ENCODE data around the gene NSD1. TPM values are rescaled to one million over a fixed set of nuclear protein-coding genes. Genes with fewer than 3 reads are reported as not detected.
A peak's percentile ranks its signal among the peaks of the same experiment; 100 is the strongest.

Gene NSD1
- total and polyA plus RNA-seq, 2 of the 4 experiments (the other 2 are of a cell fraction) = 7.7 to 31.0 TPM

DNA sequence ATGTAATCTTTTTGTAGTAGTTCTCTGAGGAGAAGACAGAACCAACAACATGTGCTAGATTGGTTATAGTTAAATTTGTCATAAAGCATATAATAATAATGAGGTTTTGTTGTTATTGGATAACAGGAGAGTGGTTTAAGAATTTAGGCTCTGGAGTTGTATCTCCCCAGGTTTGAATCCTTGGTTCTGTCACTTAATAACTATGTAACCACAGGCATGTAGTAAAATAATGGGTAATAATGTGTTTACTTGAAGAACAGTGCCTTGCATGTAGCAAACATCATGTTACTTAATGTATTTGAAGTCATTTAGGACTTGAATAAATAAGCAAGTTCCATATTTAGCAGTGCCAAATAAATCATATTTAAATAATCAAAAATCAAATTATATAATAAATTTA is 55.8 kb downstream of the NSD1 start:
- no peak overlapping the region for H3K4me2 ChIP-seq (ENCODE audit: low read depth, low read length)
- H4K5ac ChIP-seq (ENCODE audit: low read depth, low read length) = no peak overlapping the region
- peaks cover 9% of the 10 kb centered on the region for H3K36me3 ChIP-seq (ENCODE audit: control insufficient read depth, insufficient read depth, low read length)
- peaks cover 5% of the 10 kb centered on the region for H3K4me1 ChIP-seq (ENCODE audit: control insufficient read depth, insufficient read depth, low read length)
- intact Hi-C loops (cut with micrococcal nuclease) (loop anchor here (5.0 kb wide), 1 partner anchor 37 kb away; no protein-coding TSS in a partner anchor), dilution Hi-C loops (cut with HindIII; ENCODE audit: low sequenced_read_pairs, unreplicated experiment) (no loop called here), in situ Hi-C loops (cut with MboI; ENCODE audit: low sequenced_read_pairs) (no loop called here)
- no peak overlapping the region for H3K4me3 ChIP-seq (ENCODE audit: insufficient read depth, low read depth, low read length)
- H3K4ac ChIP-seq (ENCODE audit: low read depth, low read length) = no peak overlapping the region
- no peak overlapping the region for H2AK5ac ChIP-seq (ENCODE audit: low read depth, low read length)
- H3K56ac ChIP-seq (ENCODE audit: extremely low read depth, insufficient read depth, low read length) = no peak overlapping the region
- no peak overlapping the region for H2BK120ac ChIP-seq (ENCODE audit: low read depth, low read length)
- peaks cover 23 to 43% of the 10 kb centered on the region in 2 experiments for H3K79me1 ChIP-seq (ENCODE audit: low read depth in 1 of 2, low read length in 2 of 2)
- no peaks in the 10 kb centered on the region for H3K27me3 ChIP-seq (ENCODE audit: control insufficient read depth, insufficient read depth, low read length)
- no peak overlapping the region for H3K18ac ChIP-seq (ENCODE audit: low read depth, low read length)
- no peak overlapping the region for H3K23ac ChIP-seq (ENCODE audit: low read depth, low read length)
- H3K9me1 ChIP-seq (ENCODE audit: insufficient read depth, low read length) = no peaks in the 10 kb centered on the region
- POLR2A ChIA-PET (ENCODE audit: unreplicated experiment) = no interaction called here
- peak overlapping the region; percentile 5 for H2BK5ac ChIP-seq (ENCODE audit: low read depth, low read length, poor library complexity, severe bottlenecking)
- no peak overlapping the region for H3K27ac ChIP-seq (ENCODE audit: insufficient read depth, low read length)
- H2BK20ac ChIP-seq (ENCODE audit: low read depth, low read length) = no peak overlapping the region
- H4K91ac ChIP-seq (ENCODE audit: insufficient read depth, low read depth, low read length) = no peak overlapping the region
- no peak for TF ChIP-seq MXI1 (IDR thresholded peaks at IDR 0.05; ENCODE audit: borderline replicate concordance, low read depth, low read length)
- DNase-seq (peak; percentile 51), ATAC-seq (ENCODE audit: low read depth) (peak; percentile 43; the same call in 1 of the 2 replicates)
- no peak overlapping the region for H3K9ac ChIP-seq (ENCODE audit: low read depth, low read length)
- H2BK15ac ChIP-seq (ENCODE audit: low read depth, low read length) = no peak overlapping the region
- no TSS peak for BruUV-seq (replicated peaks)
- no peak overlapping the region for H3K14ac ChIP-seq (replicated peaks; ENCODE audit: low read depth, low read length)
- no peaks in the 10 kb centered on the region for H3K9me3 ChIP-seq (ENCODE audit: control insufficient read depth, insufficient read depth, low read length)
- no peak overlapping the region for H2AK9ac ChIP-seq (replicated peaks; ENCODE audit: low read depth, low read length, poor library complexity)
- no peak overlapping the region for H2AFZ ChIP-seq (replicated peaks; ENCODE audit: low read length, poor library complexity)
- peaks cover 5% of the 10 kb centered on the region; the same call in 1 of the 2 replicates for H4K20me1 ChIP-seq (ENCODE audit: insufficient read depth, low read length)
- CTCF ChIA-PET = no interaction called here
- H4K8ac ChIP-seq (ENCODE audit: low read depth in 2 of 2, low read length in 2 of 2) = no peak overlapping the region

Data from IMR-90 (cell line).